GM12891 (cell line): ENCODE data around the gene FLT3LG.
"Not testable (repeated sequence)": the region's sequence is repeated elsewhere in the genome, so short reads cannot be mapped to it uniquely, and the experiment has no call there.

Source experiments
- DNase-seq: peaks from one replicate; pipeline ENCODE4 v3.0.0; 2011; ENCODE audit warnings: low spot score; ENCODE audit not compliant: insufficient read length
- FAIRE-seq: peaks from 2 replicates; lab custom pipeline; 2011; peaks lifted over from hg19 to GRCh38; lab: Jason Lieb, UNC
- PAX5 ChIP-seq: IDR thresholded peaks from 2 replicates; pipeline ENCODE4 v1.6.1; 2011; ENCODE audit warnings: low read length, moderate library complexity, mild to moderate bottlenecking; ENCODE audit not compliant: insufficient read depth, severe bottlenecking
- POLR2A ChIP-seq: IDR thresholded peaks from 2 replicates; pipeline ENCODE4 v1.6.1; 2011; ENCODE audit warnings: low read depth, low read length, control low read depth
- POLR2AphosphoS5 ChIP-seq: IDR thresholded peaks from 2 replicates; pipeline ENCODE4 v1.6.1; 2011; ENCODE audit warnings: low read depth, low read length, control low read depth
- POU2F2 ChIP-seq: IDR thresholded peaks from 2 replicates; pipeline ENCODE4 v1.6.1; 2011; ENCODE audit warnings: low read depth, mild to moderate bottlenecking, control low read depth, low read length, moderate library complexity
- SPI1 ChIP-seq: IDR thresholded peaks from 2 replicates; pipeline ENCODE4 v1.6.1; 2011; ENCODE audit warnings: low read depth, low read length, control low read depth
- TAF1 ChIP-seq: IDR thresholded peaks from 2 replicates; pipeline ENCODE4 v1.6.1; 2011; ENCODE audit warnings: low read depth, low read length, control low read depth

FLT3LG gene

GRCh38 chr19:49440439-49441209 is 33.4 kb upstream of the FLT3LG start:
- no peak for FAIRE-seq
- DNase-seq, result no peak
- TF ChIP-seq POLR2AphosphoS5 (no peak), TAF1 (no peak)

- TF ChIP-seq SPI1 (no peak), TAF1 (no peak), PAX5 (no peak), POU2F2 (no peak)
- FAIRE-seq (no peak), DNase-seq (peak; percentile 66)
Observed at GRCh38 chr19:49441210-49441959, 32.6 kb upstream of the FLT3LG start, which contains the start of gene SLC17A7. SLC17A7 (minus strand) TSS chr19:49441527; CDS start chr19:49441379, 148 bp downstream.

DNA sequence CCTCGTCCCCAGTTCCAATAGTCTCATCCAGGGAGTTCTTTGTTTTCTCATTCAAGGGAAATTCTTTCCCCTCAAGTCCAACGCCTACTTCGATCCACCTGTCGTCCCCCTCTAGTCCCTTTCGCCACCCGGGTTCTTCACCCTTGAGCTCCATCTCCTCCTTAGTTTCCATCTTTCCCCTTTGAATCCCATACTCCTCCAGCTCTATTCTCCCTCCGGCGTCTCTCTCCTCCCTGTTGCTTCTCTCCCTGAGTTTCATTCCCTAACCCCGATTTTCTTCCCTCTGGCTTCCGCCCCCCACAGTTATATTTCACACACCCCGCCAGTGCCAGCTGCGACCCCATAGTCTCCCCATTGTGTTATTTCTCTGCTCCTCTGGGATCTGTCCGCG is 32.1 kb upstream of the FLT3LG start:
- TF ChIP-seq POU2F2, result no peak
- FAIRE-seq, result no peak
- no peak for DNase-seq

DNA sequence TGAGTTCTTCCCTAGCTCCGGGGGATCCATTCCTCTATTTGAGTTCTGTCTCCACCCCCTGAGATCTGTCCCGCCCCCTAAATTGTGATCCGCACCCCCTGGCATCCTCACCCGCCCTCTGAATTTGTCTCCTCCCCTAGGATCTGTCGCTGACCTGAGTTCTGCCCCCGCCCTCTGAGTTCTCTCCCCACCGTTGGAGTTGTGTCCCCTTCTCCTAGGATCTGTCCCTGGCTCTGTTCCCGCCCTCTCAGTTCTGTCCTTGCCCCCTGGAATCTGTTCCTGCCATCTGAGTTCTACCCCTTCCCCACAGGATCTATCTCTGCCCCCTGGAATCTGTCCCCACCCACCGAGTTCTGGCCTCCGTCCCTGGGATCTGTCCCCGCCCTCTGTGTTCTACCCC is 31.7 kb upstream of the FLT3LG start:
- DNase-seq (no peak), FAIRE-seq (no peak)
- TF ChIP-seq POU2F2 (no peak), PAX5 (no peak), POLR2A (no peak), POLR2AphosphoS5 (no peak), SPI1 (no peak), TAF1 (no peak)

- TF ChIP-seq SPI1, result no peak
- no peak for TF ChIP-seq POLR2A
- TF ChIP-seq POU2F2, result no peak
- no peak for TF ChIP-seq TAF1
- TF ChIP-seq POLR2AphosphoS5, result no peak
- no peak for TF ChIP-seq PAX5
- DNase-seq, result peak; percentile 70
- FAIRE-seq, result peak; percentile 71
Observed at GRCh38 chr19:49442771-49443365, 31.1 kb upstream of the FLT3LG start.

DNA sequence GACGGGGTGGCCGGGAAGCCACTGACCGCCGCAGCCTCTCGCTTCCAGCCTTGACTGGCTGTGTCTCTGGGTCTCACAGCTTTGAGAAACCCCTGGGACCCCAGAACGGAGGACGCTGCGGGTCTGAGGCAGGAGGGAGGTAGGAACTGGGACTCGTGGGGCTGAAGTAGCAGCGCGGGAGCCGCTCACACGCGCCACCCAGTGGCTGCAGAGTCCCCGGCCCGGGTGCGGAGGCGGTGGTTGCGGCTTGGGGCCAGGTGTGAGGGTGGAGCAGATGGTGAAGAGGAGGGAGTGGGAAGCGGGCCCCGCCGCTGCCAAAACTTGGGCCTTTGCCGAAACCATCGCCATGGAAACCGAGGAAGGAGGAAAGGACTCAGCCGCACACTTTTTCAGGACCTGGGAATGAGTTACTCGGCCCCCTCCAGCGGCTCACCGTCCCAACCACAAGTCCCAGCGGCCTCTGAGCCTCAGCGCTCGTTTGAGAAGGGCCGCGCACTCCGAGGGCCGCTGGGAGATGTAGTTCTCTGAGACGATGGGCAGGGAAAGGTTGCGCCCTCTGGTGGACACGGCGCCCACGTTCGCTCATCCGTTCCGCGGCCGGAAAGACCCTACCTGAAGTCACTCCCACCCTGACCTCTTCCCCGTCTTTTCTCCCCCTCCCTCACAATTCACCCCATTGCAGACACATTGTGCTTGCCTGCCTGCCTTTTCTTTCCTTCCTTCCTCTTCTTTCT is 30.5 kb upstream of the FLT3LG start:
- DNase-seq (peak; percentile 97), FAIRE-seq (peak; percentile 99)
- TF ChIP-seq POLR2AphosphoS5, result no peak
- no peak for TF ChIP-seq TAF1
- TF ChIP-seq POU2F2, result peak; percentile 56; the same call in 1 of the 2 replicates
- peak; percentile 55; the same call in 1 of the 2 replicates for TF ChIP-seq SPI1
- no peak for TF ChIP-seq POLR2A
- peak; percentile 36 for TF ChIP-seq PAX5

DNA sequence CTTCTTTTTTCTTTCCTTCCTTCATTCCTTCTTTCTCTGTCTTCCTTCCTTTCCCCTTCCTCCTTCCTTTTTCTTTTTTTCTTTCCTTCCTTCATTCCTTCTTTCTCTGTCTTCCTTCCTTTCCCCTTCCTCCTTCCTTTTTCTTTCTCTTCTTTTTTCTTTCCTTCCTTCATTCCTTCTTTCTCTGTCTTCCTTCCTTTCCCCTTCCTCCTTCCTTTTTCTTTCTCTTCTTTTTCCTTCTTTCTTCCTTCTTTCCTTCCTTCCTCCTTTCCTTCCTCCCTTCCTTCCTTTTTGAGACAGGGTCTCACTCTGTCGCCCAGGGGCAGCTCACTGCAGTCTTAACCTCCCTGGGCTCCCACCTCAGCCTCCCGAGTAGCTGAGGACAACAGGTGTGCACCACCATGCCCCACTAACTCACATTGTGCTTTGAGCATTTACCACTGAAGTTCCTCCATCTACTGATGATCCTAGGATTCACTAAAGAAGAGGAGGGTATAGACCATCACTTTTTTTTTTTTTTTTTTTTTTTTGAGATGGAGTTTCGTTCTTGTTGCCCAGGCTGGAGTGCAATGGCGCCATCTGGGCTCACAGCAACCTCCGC is 29.8 kb upstream of the FLT3LG start:
- not testable (repeated sequence) for FAIRE-seq, DNase-seq

DNA sequence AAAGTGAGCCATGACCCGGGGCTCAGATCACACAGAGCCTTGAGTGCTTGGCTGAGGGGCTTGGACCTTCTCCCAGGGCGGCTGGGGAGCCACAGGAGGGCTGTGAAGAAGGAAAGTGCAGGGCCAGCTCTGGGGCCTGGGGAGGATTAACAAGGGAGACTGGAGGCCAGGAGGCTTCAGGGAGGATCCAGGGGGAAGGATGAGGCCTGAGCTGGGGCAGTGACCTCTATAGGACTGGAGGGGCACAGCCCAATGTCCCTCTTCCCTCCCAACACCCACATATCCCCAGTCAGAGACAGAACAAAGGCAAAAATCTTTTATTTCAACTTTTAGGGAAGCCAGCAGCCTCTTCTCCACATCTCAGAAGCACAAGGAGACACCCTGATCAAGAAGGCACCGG is 28.0 kb upstream of the FLT3LG start:
- no peak for FAIRE-seq
- no peak for TF ChIP-seq SPI1
- no peak for TF ChIP-seq POU2F2
- TF ChIP-seq POLR2AphosphoS5, result no peak
- TF ChIP-seq POLR2A, result no peak
- no peak for TF ChIP-seq TAF1
- no peak for TF ChIP-seq PAX5
- no peak for DNase-seq

GRCh38 chr19:49447485-49448431 is 26.3 kb upstream of the FLT3LG start:
- TF ChIP-seq POLR2A, result no peak
- DNase-seq (no peak), FAIRE-seq (no peak)
